Ishikawa (cell line): Measurements from ENCODE around the gene ALAD.

Experiments used
- CREB1 ChIP-seq: IDR thresholded peaks from 2 replicates; pipeline ENCODE4 v1.6.1; 2012; ENCODE audit warnings: low read depth
- EP300 ChIP-seq: IDR thresholded peaks from 2 replicates; pipeline ENCODE4 v1.6.1; 2012; ENCODE audit warnings: borderline replicate concordance
- NFIC ChIP-seq: IDR thresholded peaks from 2 replicates; pipeline ENCODE4 v1.6.1; 2012
- TAF1 ChIP-seq: IDR thresholded peaks from 2 replicates; pipeline ENCODE4 v1.6.1; 2012; ENCODE audit warnings: low read depth, mild to moderate bottlenecking
- ZBTB7A ChIP-seq: IDR thresholded peaks from 2 replicates; pipeline ENCODE4 v1.6.1; 2012; ENCODE audit warnings: low read depth
- TF ChIP-seq, protein P1 (sequence below): IDR thresholded peaks from 2 replicates; pipeline ENCODE4 v1.6.1; 2012; ENCODE audit warnings: low read depth, mild to moderate bottlenecking

DNA sequence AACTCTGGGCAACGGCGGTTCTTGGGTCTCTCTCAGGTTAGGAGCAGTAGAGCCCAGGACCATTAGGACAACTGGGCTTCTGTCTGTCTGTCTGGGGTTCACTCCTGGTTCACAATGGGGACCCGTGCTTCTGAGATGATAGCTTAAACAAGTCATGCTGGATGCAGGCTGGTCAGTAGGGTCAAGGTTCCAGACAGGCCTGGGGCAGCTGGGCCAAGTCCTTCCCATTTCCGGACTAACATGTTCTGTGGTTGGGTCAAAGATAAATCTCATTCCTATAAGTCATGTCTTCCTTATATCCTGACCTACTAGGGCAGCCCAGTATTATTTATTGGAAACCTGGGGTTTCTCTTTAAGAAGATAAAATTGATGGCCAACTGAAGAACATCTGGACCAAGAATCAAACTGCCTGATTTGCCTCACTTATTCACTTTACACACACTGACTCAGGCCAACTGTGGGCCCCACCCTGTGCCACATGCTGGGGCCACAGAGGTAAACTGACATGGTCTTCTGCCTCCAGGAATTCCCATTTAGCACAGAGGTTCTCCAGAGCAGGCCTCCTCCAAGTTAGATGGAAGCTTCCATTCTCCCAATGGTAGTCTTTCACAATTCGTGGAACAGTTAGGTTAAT is 32.6 kb downstream of the ALAD start:
- TF ChIP-seq, protein P1, sequence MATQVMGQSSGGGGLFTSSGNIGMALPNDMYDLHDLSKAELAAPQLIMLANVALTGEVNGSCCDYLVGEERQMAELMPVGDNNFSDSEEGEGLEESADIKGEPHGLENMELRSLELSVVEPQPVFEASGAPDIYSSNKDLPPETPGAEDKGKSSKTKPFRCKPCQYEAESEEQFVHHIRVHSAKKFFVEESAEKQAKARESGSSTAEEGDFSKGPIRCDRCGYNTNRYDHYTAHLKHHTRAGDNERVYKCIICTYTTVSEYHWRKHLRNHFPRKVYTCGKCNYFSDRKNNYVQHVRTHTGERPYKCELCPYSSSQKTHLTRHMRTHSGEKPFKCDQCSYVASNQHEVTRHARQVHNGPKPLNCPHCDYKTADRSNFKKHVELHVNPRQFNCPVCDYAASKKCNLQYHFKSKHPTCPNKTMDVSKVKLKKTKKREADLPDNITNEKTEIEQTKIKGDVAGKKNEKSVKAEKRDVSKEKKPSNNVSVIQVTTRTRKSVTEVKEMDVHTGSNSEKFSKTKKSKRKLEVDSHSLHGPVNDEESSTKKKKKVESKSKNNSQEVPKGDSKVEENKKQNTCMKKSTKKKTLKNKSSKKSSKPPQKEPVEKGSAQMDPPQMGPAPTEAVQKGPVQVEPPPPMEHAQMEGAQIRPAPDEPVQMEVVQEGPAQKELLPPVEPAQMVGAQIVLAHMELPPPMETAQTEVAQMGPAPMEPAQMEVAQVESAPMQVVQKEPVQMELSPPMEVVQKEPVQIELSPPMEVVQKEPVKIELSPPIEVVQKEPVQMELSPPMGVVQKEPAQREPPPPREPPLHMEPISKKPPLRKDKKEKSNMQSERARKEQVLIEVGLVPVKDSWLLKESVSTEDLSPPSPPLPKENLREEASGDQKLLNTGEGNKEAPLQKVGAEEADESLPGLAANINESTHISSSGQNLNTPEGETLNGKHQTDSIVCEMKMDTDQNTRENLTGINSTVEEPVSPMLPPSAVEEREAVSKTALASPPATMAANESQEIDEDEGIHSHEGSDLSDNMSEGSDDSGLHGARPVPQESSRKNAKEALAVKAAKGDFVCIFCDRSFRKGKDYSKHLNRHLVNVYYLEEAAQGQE = no peak
- TF ChIP-seq EP300 = no peak
- no peak for TF ChIP-seq ZBTB7A
- TF ChIP-seq CREB1 = no peak
- TF ChIP-seq NFIC = no peak
- TF ChIP-seq TAF1 = no peak
